ENCODE measurements around the gene PAX6. TPM values are rescaled to one million over a fixed set of nuclear protein-coding genes. Genes with fewer than 3 reads are reported as not detected.
"Not testable (repeated sequence)": the region's sequence is repeated elsewhere in the genome, so short reads cannot be mapped to it uniquely, and the experiment has no call there.

Gene PAX6
- total and polyA plus RNA-seq, 2 donors = 0.32 to 0.47 TPM

- 94% methylated on average over 5 of the region's 5 CpGs for WGBS
- H3K27me3 ChIP-seq (ENCODE audit: control insufficient read depth in 2 of 2, insufficient read depth in 1 of 2, low read length in 1 of 2) = no peaks in the 10 kb centered on the region
- no peak overlapping the region for H3K27ac ChIP-seq (ENCODE audit: low read depth in 1 of 2, low read length in 1 of 2)
- no peak for DNase-seq (ENCODE audit: low read depth in 6 of 9, low spot score in 9 of 9)
- no peaks in the 10 kb centered on the region for H3K4me1 ChIP-seq (ENCODE audit: control insufficient read depth in 2 of 2, insufficient read depth in 2 of 2, low read length in 2 of 2)
- no peak overlapping the region for H3K4me3 ChIP-seq (ENCODE audit: low read length in 2 of 2)
- no peaks in the 10 kb centered on the region for H3K36me3 ChIP-seq (ENCODE audit: control insufficient read depth in 2 of 2, insufficient read depth in 2 of 2, low read length in 1 of 2)
- no peaks in the 10 kb centered on the region for H3K9me3 ChIP-seq (ENCODE audit: control insufficient read depth in 2 of 2, insufficient read depth in 1 of 2, low read length in 1 of 2)
Measured at GRCh38 chr11:31764766-31765165, 46.4 kb downstream of the PAX6 start.

GRCh38 chr11:31764261-31764660 is 46.9 kb downstream of the PAX6 start:
- H3K9me3 ChIP-seq (ENCODE audit: control insufficient read depth in 2 of 2, insufficient read depth in 1 of 2, low read length in 1 of 2) = no peaks in the 10 kb centered on the region
- H3K4me3 ChIP-seq (ENCODE audit: low read length in 2 of 2) = no peak overlapping the region
- H3K36me3 ChIP-seq (ENCODE audit: control insufficient read depth in 2 of 2, insufficient read depth in 2 of 2, low read length in 1 of 2) = no peaks in the 10 kb centered on the region
- H3K27me3 ChIP-seq (ENCODE audit: control insufficient read depth in 2 of 2, insufficient read depth in 1 of 2, low read length in 1 of 2) = no peaks in the 10 kb centered on the region
- 98% methylated on average over 5 of the region's 5 CpGs for WGBS
- no peak for DNase-seq (ENCODE audit: low read depth in 6 of 9, low spot score in 9 of 9)
- H3K4me1 ChIP-seq (ENCODE audit: control insufficient read depth in 2 of 2, insufficient read depth in 2 of 2, low read length in 2 of 2) = no peaks in the 10 kb centered on the region
- H3K27ac ChIP-seq (ENCODE audit: low read depth in 1 of 2, low read length in 1 of 2) = no peak overlapping the region

GRCh38 chr11:31763296-31763695 is 47.8 kb downstream of the PAX6 start:
- Histone ChIP-seq H3K27ac (ENCODE audit: low read depth in 1 of 2, low read length in 1 of 2) (no peak overlapping the region), H3K4me3 (ENCODE audit: low read length in 2 of 2) (no peak overlapping the region), H3K36me3 (ENCODE audit: control insufficient read depth in 2 of 2, insufficient read depth in 2 of 2, low read length in 1 of 2) (no peaks in the 10 kb centered on the region), H3K4me1 (ENCODE audit: control insufficient read depth in 2 of 2, insufficient read depth in 2 of 2, low read length in 2 of 2) (no peaks in the 10 kb centered on the region), H3K27me3 (ENCODE audit: control insufficient read depth in 2 of 2, insufficient read depth in 1 of 2, low read length in 1 of 2) (no peaks in the 10 kb centered on the region), H3K9me3 (ENCODE audit: control insufficient read depth in 2 of 2, insufficient read depth in 1 of 2, low read length in 1 of 2) (no peaks in the 10 kb centered on the region)
- DNase-seq (ENCODE audit: low read depth in 6 of 9, low spot score in 9 of 9) = no peak

- Histone ChIP-seq H3K27me3 (ENCODE audit: control insufficient read depth in 2 of 2, insufficient read depth in 1 of 2, low read length in 1 of 2) (no peaks in the 10 kb centered on the region), H3K4me3 (ENCODE audit: low read length in 2 of 2) (no peak overlapping the region), H3K4me1 (ENCODE audit: control insufficient read depth in 2 of 2, insufficient read depth in 2 of 2, low read length in 2 of 2) (no peaks in the 10 kb centered on the region), H3K27ac (ENCODE audit: low read depth in 1 of 2, low read length in 1 of 2) (no peak overlapping the region), H3K9me3 (ENCODE audit: control insufficient read depth in 2 of 2, insufficient read depth in 1 of 2, low read length in 1 of 2) (no peaks in the 10 kb centered on the region), H3K36me3 (ENCODE audit: control insufficient read depth in 2 of 2, insufficient read depth in 2 of 2, low read length in 1 of 2) (no peaks in the 10 kb centered on the region)
- no peak for DNase-seq (ENCODE audit: low read depth in 6 of 9, low spot score in 9 of 9)
- 99% methylated on average over 1 of the region's 1 CpG for WGBS
Measured at GRCh38 chr11:31761636-31762035, 49.5 kb downstream of the PAX6 start.

GRCh38 chr11:31757260-31757835 is 53.8 kb downstream of the PAX6 start:
- Histone ChIP-seq H3K27me3 (ENCODE audit: control insufficient read depth in 2 of 2, insufficient read depth in 1 of 2, low read length in 1 of 2) (no peaks in the 10 kb centered on the region), H3K9me3 (ENCODE audit: control insufficient read depth in 2 of 2, insufficient read depth in 1 of 2, low read length in 1 of 2) (no peaks in the 10 kb centered on the region), H3K4me1 (ENCODE audit: control insufficient read depth in 2 of 2, insufficient read depth in 2 of 2, low read length in 2 of 2) (no peaks in the 10 kb centered on the region), H3K4me3 (ENCODE audit: low read length in 2 of 2) (no peak overlapping the region), H3K27ac (ENCODE audit: low read depth in 1 of 2, low read length in 1 of 2) (no peak overlapping the region), H3K36me3 (ENCODE audit: control insufficient read depth in 2 of 2, insufficient read depth in 2 of 2, low read length in 1 of 2) (no peaks in the 10 kb centered on the region)
- WGBS = 83% methylated on average over 3 of the region's 3 CpGs
- no peak for DNase-seq (ENCODE audit: low read depth in 6 of 9, low spot score in 9 of 9)

GRCh38 chr11:31747581-31747980 is 63.5 kb downstream of the PAX6 start:
- Histone ChIP-seq H3K9me3 (ENCODE audit: control insufficient read depth in 2 of 2, insufficient read depth in 1 of 2, low read length in 1 of 2) (no peaks in the 10 kb centered on the region), H3K27ac (ENCODE audit: low read depth in 1 of 2, low read length in 1 of 2) (no peak overlapping the region), H3K4me1 (ENCODE audit: control insufficient read depth in 2 of 2, insufficient read depth in 2 of 2, low read length in 2 of 2) (no peaks in the 10 kb centered on the region), H3K36me3 (ENCODE audit: control insufficient read depth in 2 of 2, insufficient read depth in 2 of 2, low read length in 1 of 2) (no peaks in the 10 kb centered on the region), H3K4me3 (ENCODE audit: low read length in 2 of 2) (no peak overlapping the region), H3K27me3 (ENCODE audit: control insufficient read depth in 2 of 2, insufficient read depth in 1 of 2, low read length in 1 of 2) (no peaks in the 10 kb centered on the region)
- no peak for DNase-seq (ENCODE audit: low read depth in 6 of 9, low spot score in 9 of 9)
- 81% methylated on average over 1 of the region's 1 CpG for WGBS

- H3K27me3 ChIP-seq (ENCODE audit: control insufficient read depth in 2 of 2, insufficient read depth in 1 of 2, low read length in 1 of 2); H3K36me3 ChIP-seq (ENCODE audit: control insufficient read depth in 2 of 2, insufficient read depth in 2 of 2, low read length in 1 of 2); H3K27ac ChIP-seq (ENCODE audit: low read depth in 1 of 2, low read length in 1 of 2); DNase-seq (ENCODE audit: low read depth in 6 of 9, low spot score in 9 of 9); H3K9me3 ChIP-seq (ENCODE audit: control insufficient read depth in 2 of 2, insufficient read depth in 1 of 2, low read length in 1 of 2); H3K4me3 ChIP-seq (ENCODE audit: low read length in 2 of 2); H3K4me1 ChIP-seq (ENCODE audit: control insufficient read depth in 2 of 2, insufficient read depth in 2 of 2, low read length in 2 of 2): not testable (repeated sequence)
- WGBS = 94% methylated on average over 26 of the region's 26 CpGs
Measured at GRCh38 chr11:31740731-31741368, 70.3 kb downstream of the PAX6 start.

- no peak for DNase-seq (ENCODE audit: low read depth in 6 of 9, low spot score in 9 of 9)
- no peak overlapping the region for H3K4me3 ChIP-seq (ENCODE audit: low read length in 2 of 2)
- 93% methylated on average over 1 of the region's 1 CpG for WGBS
- H3K4me1 ChIP-seq (ENCODE audit: control insufficient read depth in 2 of 2, insufficient read depth in 2 of 2, low read length in 2 of 2) = no peaks in the 10 kb centered on the region
- no peaks in the 10 kb centered on the region for H3K27me3 ChIP-seq (ENCODE audit: control insufficient read depth in 2 of 2, insufficient read depth in 1 of 2, low read length in 1 of 2)
- no peak overlapping the region for H3K27ac ChIP-seq (ENCODE audit: low read depth in 1 of 2, low read length in 1 of 2)
- peaks cover 0 to 4% of the 10 kb centered on the region in 2 donors for H3K9me3 ChIP-seq (ENCODE audit: control insufficient read depth in 2 of 2, insufficient read depth in 1 of 2, low read length in 1 of 2)
- H3K36me3 ChIP-seq (ENCODE audit: control insufficient read depth in 2 of 2, insufficient read depth in 2 of 2, low read length in 1 of 2) = no peaks in the 10 kb centered on the region
Measured at GRCh38 chr11:31740131-31740530, 71.0 kb downstream of the PAX6 start.
